Mesenchymal stem cell (in vitro differentiated cells and primary cell): ENCODE results near the gene ACAP3.

ENCODE experiments used
- DNase-seq: peaks from one replicate; pipeline ENCODE4 v3.0.0-alpha.2; 2013
- H2AFZ ChIP-seq: one replicate; pipeline ENCODE4 v1.6.1; 2013; ENCODE audit warnings: low read depth, mild to moderate bottlenecking, control low read depth, inconsistent platforms, low read length, moderate library complexity
- H2AK5ac ChIP-seq: 2 replicates; pipeline ENCODE4 v1.6.1; 2013; ENCODE audit warnings: low read length, moderate library complexity, mild to moderate bottlenecking, inconsistent platforms; ENCODE audit not compliant: severe bottlenecking
- H2BK120ac ChIP-seq: one replicate; pipeline ENCODE4 v1.6.1; 2013; ENCODE audit warnings: low read depth, mild to moderate bottlenecking, inconsistent platforms, low read length, moderate library complexity
- H2BK12ac ChIP-seq, 2 experiments: one replicate each; pipeline ENCODE4 v1.6.1; 2013; ENCODE audit warnings: inconsistent platforms in 2 of 2, low read length in 2 of 2, mild to moderate bottlenecking in 2 of 2, moderate library complexity in 2 of 2, control low read depth in 1 of 2
- H2BK15ac ChIP-seq: one replicate; pipeline ENCODE4 v1.6.1; 2013; ENCODE audit warnings: mild to moderate bottlenecking, low read depth, inconsistent platforms; ENCODE audit not compliant: poor library complexity, severe bottlenecking
- H2BK5ac ChIP-seq: 2 replicates; pipeline ENCODE4 v1.6.1; 2013; ENCODE audit warnings: low read depth, mild to moderate bottlenecking, low read length, control low read depth, inconsistent platforms; ENCODE audit not compliant: poor library complexity, severe bottlenecking
- H3K14ac ChIP-seq, 2 experiments: one replicate each; pipeline ENCODE4 v1.6.1; 2013; ENCODE audit warnings: inconsistent platforms in 2 of 2, low read length in 2 of 2, control low read depth in 1 of 2, mild to moderate bottlenecking in 1 of 2, moderate library complexity in 1 of 2
- H3K18ac ChIP-seq, 2 experiments: one replicate each; pipeline ENCODE4 v1.6.1; 2013; ENCODE audit warnings: inconsistent platforms in 2 of 2, low read length in 2 of 2, control low read depth in 1 of 2, low read depth in 1 of 2, mild to moderate bottlenecking in 1 of 2
- H3K23ac ChIP-seq, 2 experiments: one replicate each; pipeline ENCODE4 v1.6.1; 2013; ENCODE audit warnings: inconsistent platforms in 2 of 2, low read length in 2 of 2, mild to moderate bottlenecking in 2 of 2, moderate library complexity in 2 of 2, control low read depth in 1 of 2
- H3K27ac ChIP-seq: 2 replicates; pipeline ENCODE4 v1.5.1; 2013; ENCODE audit warnings: mild to moderate bottlenecking, moderate library complexity, low read length, control low read depth, inconsistent platforms; ENCODE audit not compliant: poor library complexity, severe bottlenecking
- H3K27me3 ChIP-seq, 2 experiments: 2 replicates each; pipeline versions ENCODE4 v1.6.1 to v1.7.0; 2013; ENCODE audit warnings: low read length in 2 of 2, mild to moderate bottlenecking in 2 of 2, moderate library complexity in 2 of 2, control low read depth in 1 of 2, inconsistent platforms in 1 of 2; ENCODE audit not compliant: control insufficient read depth in 1 of 2, insufficient read depth in 1 of 2
- H3K36me3 ChIP-seq, 2 experiments: 2 replicates each; pipeline versions ENCODE4 v1.6.1 to v1.7.0; 2013; ENCODE audit warnings: low read length in 2 of 2, control low read depth in 1 of 2, inconsistent platforms in 1 of 2, low read depth in 1 of 2, mild to moderate bottlenecking in 1 of 2; ENCODE audit not compliant: insufficient read depth in 2 of 2, control insufficient read depth in 1 of 2
- H3K4ac ChIP-seq, 2 experiments: one replicate each; pipeline ENCODE4 v1.6.1; 2013; ENCODE audit warnings: inconsistent platforms in 2 of 2, low read length in 2 of 2, mild to moderate bottlenecking in 2 of 2, moderate library complexity in 2 of 2, control low read depth in 1 of 2, low read depth in 1 of 2
- H3K4me1 ChIP-seq: 2 replicates; pipeline ENCODE4 v1.6.1; 2013; ENCODE audit warnings: low read depth, low read length, control low read depth; ENCODE audit not compliant: control insufficient read depth, insufficient read depth
- H3K4me2 ChIP-seq: 2 replicates; pipeline ENCODE4 v1.6.1; 2013; ENCODE audit warnings: low read length, mild to moderate bottlenecking, inconsistent platforms; ENCODE audit not compliant: poor library complexity, severe bottlenecking
- H3K4me3 ChIP-seq, 2 experiments: 2 replicates each; pipeline versions ENCODE4 v1.5.1 to v1.7.0; 2013; ENCODE audit warnings: low read length in 2 of 2, mild to moderate bottlenecking in 2 of 2, control low read depth in 1 of 2, low read depth in 1 of 2; ENCODE audit not compliant: insufficient read depth in 1 of 2
- H3K79me1 ChIP-seq: replicated peaks from 2 replicates; pipeline ENCODE4 v1.6.1; 2013; ENCODE audit warnings: mild to moderate bottlenecking, control low read depth, low read length, inconsistent platforms; ENCODE audit not compliant: poor library complexity, severe bottlenecking
- H3K9ac ChIP-seq: 2 replicates; pipeline ENCODE4 v1.7.0; 2013; ENCODE audit warnings: mild to moderate bottlenecking, low read length, moderate library complexity
- H3K9me3 ChIP-seq: 2 replicates; pipeline ENCODE4 v1.7.0; 2013; ENCODE audit warnings: mild to moderate bottlenecking, low read length; ENCODE audit not compliant: control insufficient read depth
- H4K8ac ChIP-seq: one replicate; pipeline ENCODE4 v1.6.1; 2013; ENCODE audit warnings: inconsistent platforms, mild to moderate bottlenecking, low read length, moderate library complexity
- H4K91ac ChIP-seq: one replicate; pipeline ENCODE4 v1.6.1; 2013; ENCODE audit warnings: mild to moderate bottlenecking, low read length, inconsistent platforms
- WGBS: methylation state at CpG from one replicate; pipeline ENCODE4 v1.1.7; 2013; ENCODE audit warnings: mixed read lengths; 5-methylcytosine and 5-hydroxymethylcytosine counted together

The ACAP3 gene

GRCh38 chr1:1306661-1307260 lies 969 bp downstream of the ACAP3 start:
- peak overlapping the region in 1 of 2 experiments; percentile 79 for H3K4ac ChIP-seq
- no peak overlapping the region for H2AK5ac ChIP-seq
- H3K18ac ChIP-seq = peak overlapping the region in 1 of 2 experiments; percentile 70
- H2BK15ac ChIP-seq = no peak overlapping the region
- peaks cover 20% of the 10 kb centered on the region for H3K79me1 ChIP-seq
- H2BK5ac ChIP-seq = no peak overlapping the region
- WGBS = 62% methylated on average over 27 of the region's 27 CpGs
- DNase-seq = peak; percentile 24
- peak overlapping the region; percentile 77 for H3K4me2 ChIP-seq
- H3K36me3 ChIP-seq = peaks cover 19 to 52% of the 10 kb centered on the region in 2 experiments
- peaks cover 63% of the 10 kb centered on the region for H3K4me1 ChIP-seq
- no peak overlapping the region for H3K27ac ChIP-seq
- H2BK120ac ChIP-seq = no peak overlapping the region
- peak overlapping the region; percentile 71 for H4K91ac ChIP-seq
- H3K27me3 ChIP-seq = no peaks in the 10 kb centered on the region
- H3K23ac ChIP-seq = no peak overlapping the region
- H2BK12ac ChIP-seq = peak overlapping the region in 1 of 2 experiments; percentile 1
- H2AFZ ChIP-seq = no peak overlapping the region
- peak overlapping the region in 1 of 2 experiments; percentile 93 for H3K14ac ChIP-seq
- H3K9me3 ChIP-seq = no peaks in the 10 kb centered on the region
- no peak overlapping the region for H4K8ac ChIP-seq
- peak overlapping the region; percentile 82 to 89 for H3K4me3 ChIP-seq
- peak overlapping the region; percentile 82 for H3K9ac ChIP-seq

GRCh38 chr1:1306070-1306660 lies 1.6 kb downstream of the ACAP3 start:
- peak overlapping the region; percentile 80 for H3K4me2 ChIP-seq
- peak overlapping the region; percentile 33 for H2AK5ac ChIP-seq
- peak overlapping the region; percentile 52 for H4K8ac ChIP-seq
- H3K9me3 ChIP-seq = no peaks in the 10 kb centered on the region
- H3K18ac ChIP-seq = peak overlapping the region; percentile 40 to 71
- peak; percentile 52 for DNase-seq
- peaks cover 22% of the 10 kb centered on the region for H3K79me1 ChIP-seq
- H3K4ac ChIP-seq = peak overlapping the region in 1 of 2 experiments; percentile 74
- H3K36me3 ChIP-seq = peaks cover 13 to 49% of the 10 kb centered on the region in 2 experiments
- no peak overlapping the region for H2BK5ac ChIP-seq
- H3K4me3 ChIP-seq = peak overlapping the region in 1 of 2 experiments; percentile 89
- peak overlapping the region; percentile 82 for H3K9ac ChIP-seq
- no peak overlapping the region for H3K23ac ChIP-seq
- H3K27me3 ChIP-seq = no peaks in the 10 kb centered on the region
- H3K14ac ChIP-seq = peak overlapping the region in 1 of 2 experiments; percentile 93
- peak overlapping the region; percentile 14 for H4K91ac ChIP-seq
- H2BK12ac ChIP-seq = peak overlapping the region; percentile 35 to 89
- 47% methylated on average over 11 of the region's 11 CpGs for WGBS
- H3K27ac ChIP-seq = peak overlapping the region; percentile 81
- peak overlapping the region; percentile 26 for H2BK15ac ChIP-seq
- no peak overlapping the region for H2AFZ ChIP-seq
- H3K4me1 ChIP-seq = peaks cover 63% of the 10 kb centered on the region
- peak overlapping the region; percentile 36 for H2BK120ac ChIP-seq

- H3K23ac ChIP-seq = no peak overlapping the region
- H3K9ac ChIP-seq = peak overlapping the region; percentile 82
- 43% methylated on average over 25 of the region's 25 CpGs for whole genome bisulfite sequencing
Measured at GRCh38 chr1:1305300-1306069, 2.2 kb downstream of the ACAP3 start.

More at GRCh38 chr1:1305300-1306069, 2.2 kb downstream of the ACAP3 start:
- H3K18ac ChIP-seq = peak overlapping the region; percentile 74 to 81
- H2BK120ac ChIP-seq = peak overlapping the region; percentile 87
- peak overlapping the region; percentile 74 for H4K91ac ChIP-seq
- H2BK15ac ChIP-seq = peak overlapping the region; percentile 95
- peak overlapping the region; percentile 75 for H2AK5ac ChIP-seq
- H3K36me3 ChIP-seq = peaks cover 9 to 43% of the 10 kb centered on the region in 2 experiments
- H4K8ac ChIP-seq = peak overlapping the region; percentile 86
- H3K27ac ChIP-seq = peak overlapping the region; percentile 81
- H3K4me1 ChIP-seq = peaks cover 63% of the 10 kb centered on the region
- no peaks in the 10 kb centered on the region for H3K27me3 ChIP-seq
- peak overlapping the region; percentile 4 for H2BK5ac ChIP-seq
- H3K4me3 ChIP-seq = peak overlapping the region; percentile 39 to 89
- peak; percentile 86 for DNase-seq
- peak overlapping the region; percentile 80 for H3K4me2 ChIP-seq
- H2BK12ac ChIP-seq = peak overlapping the region; percentile 59 to 96
- H3K9me3 ChIP-seq = no peaks in the 10 kb centered on the region
- no peak overlapping the region for H2AFZ ChIP-seq
- peak overlapping the region in 1 of 2 experiments; percentile 63 for H3K14ac ChIP-seq
- H3K4ac ChIP-seq = peak overlapping the region; percentile 96
- H3K79me1 ChIP-seq = peaks cover 21% of the 10 kb centered on the region
